Activated CD8-positive, alpha-beta T cell treated with anti-CD3 and anti-CD28 coated beads for 36 hours (primary cell): ENCODE measurements around the gene SLCO2A1. TPM values are rescaled to one million over a fixed set of nuclear protein-coding genes. Genes with fewer than 3 reads are reported as not detected.

Source experiments
- ATAC-seq: fragments of 200-7000 bp; cut with Tn5 transposase; one replicate; pipeline ENCODE4 v1.10.0; 2021; ENCODE audit warnings: mild to moderate bottlenecking, moderate library complexity
- CTCF ChIA-PET: fragments of 350-600 bp; sonication (Branson Sonifier 250); formaldehyde crosslinking; loops from one replicate; lab custom pipeline; 2021; ENCODE audit warnings: antibody characterized with exemption; lab: Charles Lee
- POLR2A ChIA-PET: fragments of 350-600 bp; sonication (Branson Sonifier 250); formaldehyde crosslinking; loops from one replicate; lab custom pipeline; 2021; ENCODE audit warnings: antibody characterized with exemption; lab: Charles Lee
- DNase-seq: peaks from one replicate; pipeline ENCODE4 v3.0.0-alpha.2; 2020
- H3K27ac Mint-ChIP-seq: one replicate; pipeline ENCODE4 v1.8.0; 2021; ENCODE audit warnings: mild to moderate bottlenecking, mixed read lengths
- H3K27me3 Mint-ChIP-seq: one replicate; pipeline ENCODE4 v1.8.0; 2021; ENCODE audit warnings: mixed read lengths
- H3K36me3 Mint-ChIP-seq: one replicate; pipeline ENCODE4 v1.8.0; 2021; ENCODE audit warnings: low read depth, mixed read lengths
- H3K4me1 Mint-ChIP-seq: one replicate; pipeline ENCODE4 v1.8.0; 2021; ENCODE audit warnings: low read depth, mixed read lengths
- H3K4me3 Mint-ChIP-seq: one replicate; pipeline ENCODE4 v1.8.0; 2021; ENCODE audit warnings: mild to moderate bottlenecking, moderate library complexity, mixed read lengths
- H3K9me3 Mint-ChIP-seq: one replicate; pipeline ENCODE4 v1.8.0; 2021; ENCODE audit warnings: mixed read lengths
- CTCF ChIP-seq: fragments of 200-600 bp; IDR thresholded peaks from one replicate; pipeline ENCODE4 v1.8.0; 2022; ENCODE audit warnings: antibody characterized with exemption, mild to moderate bottlenecking
- intact Hi-C: fragments of 100-400 bp; cut with micrococcal nuclease; formaldehyde crosslinking; loops from one replicate; pipeline ENCODE4 v1.10.0; 2022
- total RNA-seq, 2 experiments: library from RNA; stranded (reverse); gene quantifications; one replicate each; pipeline ENCODE4 v1.2.3, GENCODE V29; 2021

The SLCO2A1 gene
- total RNA-seq, 2 experiments from 2014 or later, result not detected

DNA sequence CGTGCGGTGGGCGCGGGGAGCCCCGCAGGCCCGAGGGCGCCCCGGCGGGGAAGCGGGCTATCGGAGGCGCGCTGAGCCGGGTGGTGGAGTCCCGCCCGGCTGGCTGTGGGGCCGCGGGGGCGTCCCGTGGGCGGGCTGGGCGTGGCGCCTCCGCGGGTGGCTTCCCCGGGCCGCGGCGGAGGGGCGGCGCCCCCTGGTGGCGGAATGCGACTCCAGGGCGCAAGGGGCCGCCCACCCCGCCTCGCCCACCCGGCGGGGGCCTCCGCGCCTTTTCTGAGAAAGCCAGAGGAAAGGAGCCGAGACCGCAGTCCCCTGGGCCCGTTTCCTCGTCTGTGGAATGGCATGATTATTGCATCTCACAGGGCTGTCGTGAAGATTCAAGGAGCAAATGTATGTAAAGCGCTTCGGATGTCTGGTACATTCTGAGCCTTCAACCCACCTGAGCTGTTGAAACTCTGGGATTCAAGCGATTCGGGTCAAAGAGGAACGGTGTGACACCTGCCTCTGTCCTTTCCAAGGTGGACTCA is 102.1 kb downstream of the SLCO2A1 start:
- POLR2A ChIA-PET, result no interaction called here
- TF ChIP-seq CTCF, result peak; percentile 78
- Mint-ChIP-seq H3K27ac (no peak overlapping the region), H3K27me3 (peaks cover 4% of the 10 kb centered on the region), H3K9me3 (no peaks in the 10 kb centered on the region), H3K36me3 (no peaks in the 10 kb centered on the region), H3K4me3 (peak overlapping the region; percentile 49), H3K4me1 (peaks cover 6% of the 10 kb centered on the region)
- peak; percentile 75 for DNase-seq
- intact Hi-C loops, result loop anchor here (2.0 to 5.0 kb wide), 2 partner anchors 109 to 265 kb away; partner anchors contain the start of gene TOPBP1
- CTCF ChIA-PET, result interaction anchor here (0.8 to 1.8 kb wide), 6 partner anchors 9 to 333 kb away, joined by 3 to 15 read pairs (median 5); no protein-coding TSS in a partner anchor
- ATAC-seq, result peak; percentile 87

GRCh38 chr3:133926736-133927539 is 102.8 kb downstream of the SLCO2A1 start:
- ATAC-seq, result peak; percentile 28
- ChIA-PET POLR2A (no interaction called here), CTCF (interaction anchor here (0.7 to 1.0 kb wide), 4 partner anchors 30 to 332 kb away, joined by 3 to 4 read pairs (median 3); no protein-coding TSS in a partner anchor)
- H3K27ac Mint-ChIP-seq, result no peak overlapping the region
- no peaks in the 10 kb centered on the region for H3K36me3 Mint-ChIP-seq
- no peaks in the 10 kb centered on the region for H3K9me3 Mint-ChIP-seq
- H3K4me3 Mint-ChIP-seq, result peak overlapping the region; percentile 40
- H3K4me1 Mint-ChIP-seq, result peaks cover 6% of the 10 kb centered on the region
- DNase-seq, result no peak
- no peak for TF ChIP-seq CTCF
- intact Hi-C loops, result loop anchor here (2.0 to 5.0 kb wide), 2 partner anchors 108 to 265 kb away; partner anchors contain the start of gene TOPBP1
- H3K27me3 Mint-ChIP-seq, result peaks cover 4% of the 10 kb centered on the region

GRCh38 chr3:133925960-133926735 is 103.6 kb downstream of the SLCO2A1 start:
- Mint-ChIP-seq H3K27ac (no peak overlapping the region), H3K27me3 (peaks cover 4% of the 10 kb centered on the region), H3K4me1 (peaks cover 6% of the 10 kb centered on the region), H3K4me3 (no peak overlapping the region), H3K36me3 (no peaks in the 10 kb centered on the region), H3K9me3 (no peaks in the 10 kb centered on the region)
- intact Hi-C loops, result loop anchor here (2.0 to 5.0 kb wide), 2 partner anchors 107 to 264 kb away; partner anchors contain the start of gene TOPBP1
- no peak for TF ChIP-seq CTCF
- DNase-seq (no peak), ATAC-seq (no peak)
- POLR2A ChIA-PET, result no interaction called here
- CTCF ChIA-PET, result interaction anchor here (0.7 to 1.0 kb wide), 3 partner anchors 29 to 262 kb away, joined by 3 to 4 read pairs (median 3); no protein-coding TSS in a partner anchor

DNA sequence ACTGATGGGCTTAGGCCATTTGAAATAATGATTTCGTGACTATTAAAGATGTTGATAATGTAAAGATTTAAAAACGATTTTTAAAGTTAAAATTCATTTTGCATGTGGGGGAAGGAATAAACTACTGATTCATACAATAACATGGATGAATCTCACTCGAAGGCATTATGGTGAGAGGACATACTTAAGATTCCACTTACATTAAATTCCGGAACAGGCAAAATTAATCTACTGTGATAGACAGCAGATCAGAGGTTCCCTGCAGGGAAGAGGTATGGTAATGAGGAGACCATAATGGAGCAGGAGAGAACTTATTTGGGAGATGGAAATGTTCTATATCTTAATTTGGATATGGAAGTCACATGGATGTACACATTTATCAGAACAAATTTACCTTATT is 105.7 kb downstream of the SLCO2A1 start:
- H3K36me3 Mint-ChIP-seq, result no peaks in the 10 kb centered on the region
- CTCF ChIA-PET, result interaction anchor here (1.4 kb wide), 1 partner anchor 40 kb away, joined by 3 read pairs; no protein-coding TSS in a partner anchor
- DNase-seq (no peak), ATAC-seq (no peak)
- no peak overlapping the region for H3K4me3 Mint-ChIP-seq
- H3K9me3 Mint-ChIP-seq, result no peaks in the 10 kb centered on the region
- POLR2A ChIA-PET, result no interaction called here
- no peak for TF ChIP-seq CTCF
- H3K4me1 Mint-ChIP-seq, result peaks cover 6% of the 10 kb centered on the region
- H3K27me3 Mint-ChIP-seq, result peaks cover 8% of the 10 kb centered on the region
- no peak overlapping the region for H3K27ac Mint-ChIP-seq
- intact Hi-C loops, result no loop called here
